Upper lobe of left lung (tissue), 4 donors: Measurements from ENCODE around the gene GNA12.

Experiments
- POLR2A ChIP-seq, 4 donors: fragments of 450-650 bp; IDR thresholded peaks; one replicate each; pipeline ENCODE4 v1.5.1; 2016 to 2017; ENCODE audit warnings: antibody characterized with exemption in 4 of 4, mild to moderate bottlenecking in 2 of 4
- POLR2AphosphoS5 ChIP-seq, 2 donors: sonication (generic); formaldehyde crosslinking; IDR thresholded peaks; one replicate each; pipeline ENCODE4 v1.5.1; 2017; ENCODE audit warnings: antibody characterized with exemption in 2 of 2

DNA sequence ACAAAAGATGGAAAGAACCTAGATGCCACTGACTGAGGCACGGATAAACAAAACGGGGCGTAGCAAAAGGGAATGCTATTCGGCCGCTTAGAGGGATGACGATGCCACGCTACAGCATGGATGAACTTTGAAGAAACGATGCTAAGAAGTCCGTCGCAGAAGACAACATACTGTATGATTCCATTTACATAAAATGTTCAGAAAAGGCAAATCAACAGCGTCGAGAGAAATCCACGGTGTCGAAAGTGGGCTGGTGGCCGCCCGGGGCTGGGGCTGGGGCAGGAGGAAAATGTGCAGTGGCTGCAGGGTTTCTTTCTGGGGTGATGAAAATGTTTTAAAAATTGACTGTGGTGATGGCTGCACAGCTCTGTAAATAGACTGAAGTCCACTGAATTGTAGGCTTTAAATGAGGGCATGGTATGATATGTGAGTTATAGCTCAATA lies 24.1 kb downstream of the GNA12 start:
- TF ChIP-seq POLR2A (IDR thresholded peaks at IDR 0.05): no peak
- TF ChIP-seq POLR2AphosphoS5 (IDR thresholded peaks at IDR 0.05): no peak
